Loucy (cell line): Measurements from ENCODE around the gene RGS2.

ENCODE experiments used
- EZH2phosphoT487 ChIP-seq: fragments of 200-600 bp; IDR thresholded peaks from 2 replicates; pipeline ENCODE4 v1.6.1; 2018; ENCODE audit warnings: antibody characterized with exemption, mild to moderate bottlenecking, moderate library complexity, borderline replicate concordance
- TF ChIP-seq, protein P1 (sequence below): fragments of 200-600 bp; sonication (generic); conservative IDR thresholded peaks from 2 replicates; pipeline ENCODE4 v1.5.1; 2014; ENCODE audit warnings: mild to moderate bottlenecking, antibody characterized with exemption, low read length

- TF ChIP-seq, protein P1, sequence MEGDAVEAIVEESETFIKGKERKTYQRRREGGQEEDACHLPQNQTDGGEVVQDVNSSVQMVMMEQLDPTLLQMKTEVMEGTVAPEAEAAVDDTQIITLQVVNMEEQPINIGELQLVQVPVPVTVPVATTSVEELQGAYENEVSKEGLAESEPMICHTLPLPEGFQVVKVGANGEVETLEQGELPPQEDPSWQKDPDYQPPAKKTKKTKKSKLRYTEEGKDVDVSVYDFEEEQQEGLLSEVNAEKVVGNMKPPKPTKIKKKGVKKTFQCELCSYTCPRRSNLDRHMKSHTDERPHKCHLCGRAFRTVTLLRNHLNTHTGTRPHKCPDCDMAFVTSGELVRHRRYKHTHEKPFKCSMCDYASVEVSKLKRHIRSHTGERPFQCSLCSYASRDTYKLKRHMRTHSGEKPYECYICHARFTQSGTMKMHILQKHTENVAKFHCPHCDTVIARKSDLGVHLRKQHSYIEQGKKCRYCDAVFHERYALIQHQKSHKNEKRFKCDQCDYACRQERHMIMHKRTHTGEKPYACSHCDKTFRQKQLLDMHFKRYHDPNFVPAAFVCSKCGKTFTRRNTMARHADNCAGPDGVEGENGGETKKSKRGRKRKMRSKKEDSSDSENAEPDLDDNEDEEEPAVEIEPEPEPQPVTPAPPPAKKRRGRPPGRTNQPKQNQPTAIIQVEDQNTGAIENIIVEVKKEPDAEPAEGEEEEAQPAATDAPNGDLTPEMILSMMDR = no peak
- no peak for TF ChIP-seq EZH2phosphoT487
Measured at GRCh38 chr1:192821296-192821695, 12.5 kb downstream of the RGS2 start.
